ENCODE data around the gene ADARB1. TPM values are rescaled to one million over a fixed set of nuclear protein-coding genes. Genes with fewer than 3 reads are reported as not detected.

The ADARB1 gene
- polyA plus RNA-seq, 1 of the 3 experiments (the other 2 are of a cell fraction), result 7.8 TPM

- no peaks in the 10 kb centered on the region for H3K79me2 ChIP-seq (ENCODE audit: insufficient read depth)
- H3K27me3 ChIP-seq (ENCODE audit: insufficient read depth), result no peaks in the 10 kb centered on the region
- H3K4me1 ChIP-seq (ENCODE audit: control insufficient read depth in 1 of 2, insufficient read depth in 2 of 2, low read depth in 1 of 2, low read length in 1 of 2), result peaks cover 10 to 15% of the 10 kb centered on the region in 2 experiments; a peak in 2 of 4 replicates
- H3K9ac ChIP-seq, result no peak overlapping the region
- 62% methylated on average over 7 of the region's 7 CpGs for WGBS (ENCODE audit: low lambda C conversion rate)
- no peak overlapping the region for H2AFZ ChIP-seq (ENCODE audit: low read depth)
- TF ChIP-seq CTCF (IDR thresholded peaks at IDR 0.05) (no peak), SMC3 (IDR thresholded peaks at IDR 0.05; ENCODE audit: low read depth, low read length) (no peak), FOXM1 (IDR thresholded peaks at IDR 0.05; ENCODE audit: low read depth) (no peak), FOXJ3 (CRISPR knock-in tag; IDR thresholded peaks at IDR 0.05) (no peak), RFX5 (IDR thresholded peaks at IDR 0.05; ENCODE audit: low read length) (no peak), EP300 (IDR thresholded peaks at IDR 0.05; ENCODE audit: borderline replicate concordance in 1 of 2, low read depth in 1 of 2, low read length in 1 of 2) (no peak), ELF1 (IDR thresholded peaks at IDR 0.05) (no peak), REST (IDR thresholded peaks at IDR 0.05; ENCODE audit: low read depth, low read length) (no peak), ZBTB33 (IDR thresholded peaks at IDR 0.05; ENCODE audit: borderline replicate concordance, low read depth) (no peak)
- H4K20me1 ChIP-seq (ENCODE audit: insufficient read depth), result no peaks in the 10 kb centered on the region
- no peak for DNase-seq
- no peaks in the 10 kb centered on the region for H3K9me2 ChIP-seq
- no peak overlapping the region for H3K4me3 ChIP-seq (ENCODE audit: low read depth in 2 of 2, low read length in 1 of 2)
- ChIA-PET CTCF (no interaction called here), POLR2A (no interaction called here)
- no peaks in the 10 kb centered on the region for H3K9me3 ChIP-seq
- H3K27ac ChIP-seq (ENCODE audit: low read depth in 2 of 2, low read length in 1 of 2), result no peak overlapping the region
- H3K4me2 ChIP-seq, result no peak overlapping the region
- H3F3A ChIP-seq (replicated peaks; ENCODE audit: insufficient read depth), result no peaks in the 10 kb centered on the region
- no peaks in the 10 kb centered on the region for H3K36me3 ChIP-seq (replicated peaks in 1 of 2; ENCODE audit: control insufficient read depth in 1 of 2, insufficient read depth in 2 of 2, low read length in 1 of 2)
Measured at GRCh38 chr21:45048968-45049367, 25.4 kb upstream of the ADARB1 start.
